Endothelial cell (in vitro differentiated cells): ENCODE data around the gene ATP13A3. TPM values are rescaled to one million over a fixed set of nuclear protein-coding genes. Genes with fewer than 3 reads are reported as not detected.

ENCODE experiments used
- DNase-seq: peaks from one replicate; pipeline ENCODE4 v3.0.0; 2021; ENCODE audit warnings: low spot score
- H3K27ac Mint-ChIP-seq: one replicate; pipeline ENCODE4 v1.8.0; 2021; ENCODE audit warnings: mixed read lengths, inconsistent platforms; ENCODE audit not compliant: unreplicated experiment
- H3K27me3 Mint-ChIP-seq: one replicate; pipeline ENCODE4 v1.8.0; 2021; ENCODE audit warnings: mild to moderate bottlenecking, moderate library complexity, mixed read lengths, inconsistent platforms; ENCODE audit not compliant: unreplicated experiment
- H3K36me3 Mint-ChIP-seq: one replicate; pipeline ENCODE4 v1.8.0; 2021; ENCODE audit warnings: mild to moderate bottlenecking, low read depth, mixed read lengths, inconsistent platforms; ENCODE audit not compliant: unreplicated experiment
- H3K4me1 Mint-ChIP-seq: one replicate; pipeline ENCODE4 v1.8.0; 2021; ENCODE audit warnings: mild to moderate bottlenecking, mixed read lengths, inconsistent platforms; ENCODE audit not compliant: unreplicated experiment
- H3K4me3 Mint-ChIP-seq: one replicate; pipeline ENCODE4 v1.8.0; 2021; ENCODE audit warnings: mild to moderate bottlenecking, mixed read lengths, inconsistent platforms; ENCODE audit not compliant: unreplicated experiment
- H3K9me3 Mint-ChIP-seq: one replicate; pipeline ENCODE4 v1.8.0; 2021; ENCODE audit warnings: mixed read lengths, inconsistent platforms; ENCODE audit not compliant: unreplicated experiment
- CTCF ChIP-seq: fragments of 200-600 bp; sonication (generic); IDR thresholded peaks from one replicate; pipeline ENCODE4 v1.5.0; 2021; ENCODE audit warnings: antibody characterized with exemption; ENCODE audit not compliant: unreplicated experiment
- total RNA-seq: library from RNA; stranded (reverse); fragmentation: NEBNext Ultra II Directional; extraction: Animal tissue kit (Norgen Biotek cat#: 25700); gene quantifications from one replicate; pipeline ENCODE4 v1.2.1, GENCODE V29; 2021; ENCODE audit not compliant: unreplicated experiment

The ATP13A3 gene
- total RNA-seq, 1 donor from 2014 or later, result 32.1 TPM

- Mint-ChIP-seq H3K4me3 (no peak overlapping the region), H3K4me1 (peaks cover 9% of the 10 kb centered on the region), H3K36me3 (peaks cover 5% of the 10 kb centered on the region), H3K27ac (no peak overlapping the region), H3K27me3 (peaks cover 7% of the 10 kb centered on the region), H3K9me3 (no peaks in the 10 kb centered on the region)
- TF ChIP-seq CTCF, result no peak
- no peak for DNase-seq
Observed at GRCh38 chr3:194481525-194482195, 5.1 kb downstream of the ATP13A3 start.

DNA sequence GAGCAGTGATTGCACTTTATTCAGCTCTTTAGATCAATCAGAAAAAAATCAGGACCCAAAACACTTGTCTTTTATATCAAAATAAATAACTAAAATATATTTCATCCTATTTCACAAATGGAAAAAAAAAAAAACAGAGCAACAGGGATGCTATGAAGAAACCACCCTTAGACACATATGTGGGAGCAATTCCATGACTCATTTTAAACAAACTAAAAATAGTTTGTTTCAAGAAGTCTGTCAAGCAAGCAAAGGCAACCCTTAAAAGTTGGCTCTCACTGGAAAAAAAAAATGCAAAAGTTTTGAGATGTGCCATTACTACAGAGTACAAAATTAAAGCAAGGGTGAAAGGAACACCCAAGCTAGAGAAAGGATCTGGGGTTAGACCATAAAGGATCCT, 5.7 kb downstream of the ATP13A3 start:
- H3K4me3 Mint-ChIP-seq, result no peak overlapping the region
- peaks cover 6% of the 10 kb centered on the region for H3K27me3 Mint-ChIP-seq
- H3K4me1 Mint-ChIP-seq, result peaks cover 9% of the 10 kb centered on the region
- H3K9me3 Mint-ChIP-seq, result no peaks in the 10 kb centered on the region
- H3K27ac Mint-ChIP-seq, result no peak overlapping the region
- peaks cover 5% of the 10 kb centered on the region for H3K36me3 Mint-ChIP-seq
- no peak for DNase-seq
- no peak for TF ChIP-seq CTCF

GRCh38 chr3:194476784-194477183, 10.0 kb downstream of the ATP13A3 start:
- TF ChIP-seq CTCF, result no peak
- Mint-ChIP-seq H3K27ac (no peak overlapping the region), H3K4me3 (no peak overlapping the region), H3K27me3 (no peaks in the 10 kb centered on the region), H3K4me1 (no peaks in the 10 kb centered on the region), H3K9me3 (no peaks in the 10 kb centered on the region), H3K36me3 (no peaks in the 10 kb centered on the region)
- no peak for DNase-seq

- Mint-ChIP-seq H3K4me3 (no peak overlapping the region), H3K27ac (no peak overlapping the region), H3K9me3 (no peaks in the 10 kb centered on the region), H3K27me3 (no peaks in the 10 kb centered on the region), H3K36me3 (no peaks in the 10 kb centered on the region), H3K4me1 (no peaks in the 10 kb centered on the region)
- TF ChIP-seq CTCF, result no peak
- DNase-seq, result no peak
Observed at GRCh38 chr3:194475978-194476377, 10.8 kb downstream of the ATP13A3 start.

DNA sequence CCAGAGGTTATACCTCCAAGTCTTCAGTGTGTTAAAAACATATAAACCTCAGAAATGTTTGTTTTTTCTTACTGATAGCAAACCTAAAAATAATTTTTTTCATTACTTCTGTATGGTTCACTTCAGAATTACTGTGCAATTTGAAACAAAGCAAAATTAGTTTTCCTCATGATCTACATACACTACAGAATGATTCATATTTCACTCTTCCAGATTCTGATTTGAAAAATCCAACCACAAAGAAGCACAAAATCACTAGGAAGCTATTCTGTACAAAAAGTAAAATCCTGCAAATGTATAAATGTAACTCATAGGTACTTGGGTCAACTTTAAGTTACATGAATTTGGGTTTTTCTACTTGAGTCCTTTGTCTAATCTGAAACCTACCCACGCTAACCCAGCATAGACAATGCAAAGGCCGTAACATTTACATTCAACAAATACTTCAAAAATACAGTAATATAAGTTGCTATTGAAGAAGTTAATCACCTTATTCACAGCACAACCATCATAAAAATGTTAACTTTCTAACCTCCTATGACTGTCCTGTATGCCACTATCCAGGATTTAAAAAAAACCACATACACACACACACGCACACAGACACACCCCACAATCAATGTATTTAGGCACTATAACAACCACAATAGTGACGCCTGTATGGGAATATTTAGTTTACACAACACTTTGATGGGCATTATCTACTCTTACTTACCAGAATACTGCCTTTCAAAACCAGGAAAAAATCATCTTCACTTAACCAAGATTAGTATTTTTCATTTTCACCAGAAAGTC, 11.5 kb downstream of the ATP13A3 start:
- Mint-ChIP-seq H3K27me3 (no peaks in the 10 kb centered on the region), H3K27ac (no peak overlapping the region), H3K36me3 (no peaks in the 10 kb centered on the region), H3K4me3 (no peak overlapping the region), H3K4me1 (no peaks in the 10 kb centered on the region), H3K9me3 (no peaks in the 10 kb centered on the region)
- TF ChIP-seq CTCF, result no peak
- no peak for DNase-seq
